HL-60/S4 treated with retinoic acid at 250 ng/mL for 4 days and 3 days (cell line): ENCODE measurements around the gene TAS2R42.

Experiments used
- in situ Hi-C: fragments of 300-500 bp; cut with MboI; formaldehyde crosslinking; loops from 2 replicates; pipeline ENCODE4 v1.7.0; 2022; ENCODE audit warnings: low sequenced_read_pairs

The TAS2R42 gene

GRCh38 chr12:11147420-11147819 is 39.3 kb downstream of the TAS2R42 start:
- in situ Hi-C loops, result no loop called here

GRCh38 chr12:11144297-11144696 is 42.4 kb downstream of the TAS2R42 start:
- in situ Hi-C loops, result no loop called here

- in situ Hi-C loops, result no loop called here
Observed at GRCh38 chr12:11143352-11143751, 43.4 kb downstream of the TAS2R42 start.

GRCh38 chr12:11136075-11136474 is 50.7 kb downstream of the TAS2R42 start:
- in situ Hi-C loops, result no loop called here
